ENCODE results near the gene SLC26A5. TPM values are rescaled to one million over a fixed set of nuclear protein-coding genes. Genes with fewer than 3 reads are reported as not detected.

Gene SLC26A5
- polyA plus RNA-seq, 2 donors, result 0.01 to 0.06 TPM

DNA sequence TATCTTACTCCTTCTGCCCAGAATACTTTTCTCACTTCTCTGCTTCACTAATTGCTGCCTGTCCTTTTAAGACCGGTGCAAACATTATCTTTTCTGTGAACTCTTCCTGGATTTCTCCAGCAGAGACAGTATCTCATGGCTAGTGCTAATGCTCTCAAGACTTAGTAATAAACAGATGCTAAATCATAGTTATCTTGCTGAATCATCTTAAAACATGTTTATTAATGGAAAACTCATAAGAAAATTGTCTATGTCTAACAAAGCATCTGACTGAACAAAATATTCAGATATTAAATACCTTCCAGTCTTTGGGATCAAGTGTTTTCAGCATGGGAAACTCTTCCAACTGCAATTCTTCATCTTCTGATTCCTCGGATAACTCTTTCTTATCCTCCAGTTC lies 104.5 kb downstream of the SLC26A5 start:
- H3K4me1 ChIP-seq (ENCODE audit: control insufficient read depth in 2 of 2, insufficient read depth in 2 of 2, low read length in 1 of 2), result no peaks in the 10 kb centered on the region
- peaks cover 4 to 7% of the 10 kb centered on the region in 2 donors for H3K36me3 ChIP-seq (ENCODE audit: control insufficient read depth in 2 of 2, insufficient read depth in 2 of 2, low read length in 1 of 2)
- no peaks in the 10 kb centered on the region for H3K27me3 ChIP-seq (ENCODE audit: control insufficient read depth in 1 of 2, insufficient read depth in 2 of 2, low read length in 2 of 2)
- no peak overlapping the region for H3K27ac ChIP-seq (ENCODE audit: low read depth in 2 of 2, low read length in 1 of 2)
- H3K4me3 ChIP-seq (ENCODE audit: low read depth in 1 of 2, low read length in 2 of 2), result no peak overlapping the region
- H3K9me3 ChIP-seq (ENCODE audit: control insufficient read depth in 2 of 2, insufficient read depth in 1 of 2, low read depth in 1 of 2, low read length in 1 of 2), result no peaks in the 10 kb centered on the region
- 81 to 83% methylated on average over 2 of the region's 2 CpGs for WGBS, 2 donors

DNA sequence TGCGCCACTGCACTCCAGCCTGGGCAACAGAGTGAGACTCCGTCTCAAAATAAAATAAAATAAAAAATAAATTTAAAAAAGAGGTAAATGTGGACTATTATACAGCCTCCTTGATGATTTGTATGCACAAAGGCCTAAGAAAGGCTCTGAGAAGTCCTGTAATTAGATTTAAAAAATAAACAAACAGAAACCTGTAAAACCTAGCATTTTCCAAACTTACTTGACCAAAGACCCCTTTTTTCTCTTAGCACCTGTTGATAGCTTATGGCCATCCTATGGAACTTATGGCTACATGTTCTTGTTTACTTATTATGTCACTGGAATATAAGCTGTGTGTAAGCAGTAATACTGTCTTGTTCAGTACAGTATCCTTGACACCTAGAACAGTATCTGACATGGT lies 107.1 kb downstream of the SLC26A5 start:
- Histone ChIP-seq H3K27ac (ENCODE audit: low read depth in 2 of 2, low read length in 1 of 2) (no peak overlapping the region), H3K9me3 (ENCODE audit: control insufficient read depth in 2 of 2, insufficient read depth in 1 of 2, low read depth in 1 of 2, low read length in 1 of 2) (no peaks in the 10 kb centered on the region), H3K27me3 (ENCODE audit: control insufficient read depth in 1 of 2, insufficient read depth in 2 of 2, low read length in 2 of 2) (no peaks in the 10 kb centered on the region), H3K36me3 (ENCODE audit: control insufficient read depth in 2 of 2, insufficient read depth in 2 of 2, low read length in 1 of 2) (peaks cover 7 to 9% of the 10 kb centered on the region in 2 donors), H3K4me1 (ENCODE audit: control insufficient read depth in 2 of 2, insufficient read depth in 2 of 2, low read length in 1 of 2) (no peaks in the 10 kb centered on the region), H3K4me3 (ENCODE audit: low read depth in 1 of 2, low read length in 2 of 2) (no peak overlapping the region)
- WGBS, 2 donors, result 94 to 96% methylated on average over 2 of the region's 2 CpGs

DNA sequence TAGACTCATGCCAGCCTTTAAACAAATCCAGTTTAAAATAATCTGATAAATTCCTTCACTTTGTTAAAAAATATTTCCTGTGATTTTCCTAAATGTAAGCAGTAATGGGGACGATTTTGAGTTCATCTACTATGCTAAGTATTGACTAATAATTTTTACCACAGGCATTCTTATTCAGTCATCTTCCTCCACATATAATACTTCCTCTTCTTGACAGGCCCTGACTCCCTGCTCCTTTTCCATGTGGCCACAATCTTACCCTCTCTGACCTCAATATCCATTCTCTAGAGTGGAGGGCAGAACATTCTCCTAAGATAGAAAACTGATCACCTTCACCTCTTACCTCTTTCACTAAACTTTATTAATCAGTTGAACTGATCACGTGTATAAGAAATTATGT lies 109.2 kb downstream of the SLC26A5 start:
- Histone ChIP-seq H3K27me3 (ENCODE audit: control insufficient read depth in 1 of 2, insufficient read depth in 2 of 2, low read length in 2 of 2) (no peaks in the 10 kb centered on the region), H3K4me3 (ENCODE audit: low read depth in 1 of 2, low read length in 2 of 2) (no peak overlapping the region), H3K4me1 (ENCODE audit: control insufficient read depth in 2 of 2, insufficient read depth in 2 of 2, low read length in 1 of 2) (no peaks in the 10 kb centered on the region), H3K27ac (ENCODE audit: low read depth in 2 of 2, low read length in 1 of 2) (no peak overlapping the region), H3K9me3 (ENCODE audit: control insufficient read depth in 2 of 2, insufficient read depth in 1 of 2, low read depth in 1 of 2, low read length in 1 of 2) (no peaks in the 10 kb centered on the region), H3K36me3 (ENCODE audit: control insufficient read depth in 2 of 2, insufficient read depth in 2 of 2, low read length in 1 of 2) (peaks cover 7 to 9% of the 10 kb centered on the region in 2 donors)
- WGBS, 2 donors, result 90 to 94% methylated on average over 2 of the region's 2 CpGs

DNA sequence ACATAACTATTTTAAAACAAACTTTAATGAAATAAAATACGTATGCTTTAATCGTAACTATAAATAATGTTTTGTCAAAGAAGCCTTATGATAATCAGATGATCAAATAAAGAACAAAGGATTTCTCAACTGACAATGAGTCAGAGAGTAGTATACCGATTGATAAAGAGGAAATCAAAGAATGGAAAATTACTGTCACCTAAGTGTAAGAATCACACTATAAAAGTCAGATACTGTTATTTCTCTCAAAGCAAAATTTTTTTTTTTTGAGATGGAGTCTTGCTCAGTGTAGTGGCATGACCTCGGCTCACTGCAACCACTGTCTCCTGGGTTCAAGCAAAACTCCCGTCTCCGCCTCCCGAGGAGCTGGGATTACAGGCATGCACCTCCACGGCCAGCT lies 120.3 kb downstream of the SLC26A5 start:
- H3K4me3 ChIP-seq (ENCODE audit: low read depth in 1 of 2, low read length in 2 of 2), result no peak overlapping the region
- H3K27me3 ChIP-seq (ENCODE audit: control insufficient read depth in 1 of 2, insufficient read depth in 2 of 2, low read length in 2 of 2), result no peaks in the 10 kb centered on the region
- H3K9me3 ChIP-seq (ENCODE audit: control insufficient read depth in 2 of 2, insufficient read depth in 1 of 2, low read depth in 1 of 2, low read length in 1 of 2), result no peaks in the 10 kb centered on the region
- H3K4me1 ChIP-seq (ENCODE audit: control insufficient read depth in 2 of 2, insufficient read depth in 2 of 2, low read length in 1 of 2), result no peaks in the 10 kb centered on the region
- H3K36me3 ChIP-seq (ENCODE audit: control insufficient read depth in 2 of 2, insufficient read depth in 2 of 2, low read length in 1 of 2), result peaks cover 0 to 4% of the 10 kb centered on the region in 2 donors
- H3K27ac ChIP-seq (ENCODE audit: low read depth in 2 of 2, low read length in 1 of 2), result no peak overlapping the region
- WGBS, 2 donors, result 84 to 89% methylated on average over 8 of the region's 8 CpGs

Other genes starting within 250 kb of the SLC26A5 start
- 10 to 100 TPM; 32.9 to 47.4 TPM for gene PMPCB, start 148.8 kb downstream of the SLC26A5 start, polyA plus RNA-seq
- 10 to 100 TPM; 15.6 to 18.5 TPM for gene DNAJC2, start 101.4 kb downstream of the SLC26A5 start, polyA plus RNA-seq
- gene PSMC2, start 98.6 kb downstream of the SLC26A5 start, polyA plus RNA-seq, result 100 to 1,000 TPM in 1 of 2 donors, 10 to 100 TPM in 1; 57.9 to 115 TPM

Measured in esophagus (tissue), 2 donors.